GM18870 (cell line): ENCODE results near the gene TGM5.
"Not testable (repeated sequence)": the region's sequence is repeated elsewhere in the genome, so short reads cannot be mapped to it uniquely, and the experiment has no call there.

ENCODE experiments used
- ATAC-seq: cut with Tn5 transposase; IDR thresholded peaks from one replicate; pipeline ENCODE4 v1.9.1; 2021; ENCODE audit warnings: moderate library complexity; ENCODE audit not compliant: unreplicated experiment

TGM5 gene

DNA sequence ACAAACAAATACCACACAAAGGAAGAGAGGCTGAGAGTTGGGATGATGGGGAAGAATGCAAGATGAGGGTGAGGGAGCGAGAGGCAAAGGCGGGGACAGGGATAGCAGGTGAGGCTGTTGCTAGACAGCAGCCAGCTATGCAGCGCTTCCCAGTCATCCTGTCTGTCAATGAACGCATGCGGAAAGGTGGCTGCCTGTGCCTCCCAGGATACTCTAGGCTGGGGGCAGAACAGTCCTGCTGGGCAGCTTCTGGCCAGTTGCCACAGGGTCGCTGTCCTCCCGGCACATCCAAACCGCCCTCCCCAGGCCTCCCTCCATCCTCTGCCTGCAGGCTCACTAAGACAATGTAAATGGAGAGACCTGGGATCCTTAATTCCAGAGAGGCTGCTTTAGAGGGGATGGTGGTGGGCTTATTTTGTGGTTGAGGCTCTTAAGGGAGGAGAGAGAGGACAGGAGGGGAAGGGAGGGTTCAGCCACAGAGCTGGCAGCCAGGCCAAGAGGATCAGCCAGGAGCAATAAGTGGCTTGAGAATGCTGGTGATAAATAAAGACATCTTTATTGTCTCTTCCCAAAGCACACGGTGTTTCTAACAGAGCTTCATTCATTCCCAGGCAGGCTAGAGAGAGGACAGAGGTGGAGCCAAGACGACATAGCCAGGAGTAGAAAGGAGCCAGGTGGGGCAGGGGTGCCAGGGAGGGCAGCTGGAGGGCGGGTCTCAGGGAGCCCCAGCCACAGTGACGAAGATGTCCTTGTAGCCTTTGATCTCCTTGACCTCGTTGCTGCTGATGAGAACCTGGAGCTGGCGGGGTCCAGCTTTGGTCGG is 9.2 kb upstream of the TGM5 start:
- no peak for ATAC-seq

DNA sequence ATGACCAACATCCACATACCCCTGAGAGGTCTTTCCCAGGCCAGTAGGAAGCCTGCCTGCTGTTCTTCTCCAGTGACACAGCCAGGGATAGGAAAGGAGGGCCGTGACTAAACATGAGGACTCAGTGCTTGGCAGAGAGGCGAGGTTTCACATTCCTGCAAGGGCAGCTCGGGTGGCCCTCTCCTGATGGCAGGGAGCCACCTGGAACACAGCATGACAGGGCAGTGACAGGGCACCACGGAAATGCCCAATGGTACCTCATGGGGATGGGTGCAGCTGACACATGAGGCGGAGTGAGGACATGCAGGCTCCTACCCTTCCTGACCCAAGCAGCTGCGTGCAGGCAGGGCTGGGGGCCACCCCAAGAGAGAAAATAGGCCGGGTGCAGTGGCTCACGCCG is 7.4 kb upstream of the TGM5 start:
- no peak for ATAC-seq

DNA sequence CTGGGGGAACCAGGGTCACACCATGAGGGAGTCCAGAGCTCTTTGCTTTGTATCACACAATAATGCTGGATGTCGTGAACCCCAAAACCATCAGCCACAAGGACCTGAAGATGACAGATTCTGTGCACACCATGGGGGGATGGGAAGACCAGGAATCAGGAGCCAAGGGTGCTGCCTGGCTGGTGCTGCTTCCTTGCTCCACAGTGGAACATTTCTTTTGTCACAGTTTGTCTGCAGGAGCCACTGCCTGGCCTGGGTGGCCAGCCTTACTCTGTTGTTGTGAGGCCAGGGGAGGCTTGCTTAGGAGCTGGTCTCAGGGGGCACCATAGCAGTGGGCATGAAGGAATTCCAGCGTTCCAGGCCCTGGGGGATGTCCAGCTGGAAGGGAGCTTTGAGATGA is 6.5 kb upstream of the TGM5 start:
- no peak for ATAC-seq

DNA sequence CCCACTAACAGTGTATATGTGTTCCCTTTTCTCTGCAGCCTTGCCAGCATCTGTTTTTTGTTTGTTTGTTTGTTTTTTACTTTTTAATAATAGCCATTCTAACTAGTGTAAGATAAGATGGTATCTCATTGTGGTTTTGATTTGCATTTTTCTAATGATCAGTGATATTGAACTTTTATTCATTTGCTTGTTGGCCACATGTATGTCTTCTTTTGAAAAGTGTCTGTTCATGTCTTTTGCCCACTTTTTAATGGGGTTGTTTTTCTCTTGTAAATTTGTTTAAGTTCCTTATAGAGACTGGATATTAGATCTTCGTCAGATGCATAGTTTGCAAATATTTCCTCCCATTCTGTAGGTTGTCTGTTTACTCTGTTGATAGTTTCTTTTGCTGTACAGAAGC is 5.2 kb upstream of the TGM5 start:
- ATAC-seq, result not testable (repeated sequence)

DNA sequence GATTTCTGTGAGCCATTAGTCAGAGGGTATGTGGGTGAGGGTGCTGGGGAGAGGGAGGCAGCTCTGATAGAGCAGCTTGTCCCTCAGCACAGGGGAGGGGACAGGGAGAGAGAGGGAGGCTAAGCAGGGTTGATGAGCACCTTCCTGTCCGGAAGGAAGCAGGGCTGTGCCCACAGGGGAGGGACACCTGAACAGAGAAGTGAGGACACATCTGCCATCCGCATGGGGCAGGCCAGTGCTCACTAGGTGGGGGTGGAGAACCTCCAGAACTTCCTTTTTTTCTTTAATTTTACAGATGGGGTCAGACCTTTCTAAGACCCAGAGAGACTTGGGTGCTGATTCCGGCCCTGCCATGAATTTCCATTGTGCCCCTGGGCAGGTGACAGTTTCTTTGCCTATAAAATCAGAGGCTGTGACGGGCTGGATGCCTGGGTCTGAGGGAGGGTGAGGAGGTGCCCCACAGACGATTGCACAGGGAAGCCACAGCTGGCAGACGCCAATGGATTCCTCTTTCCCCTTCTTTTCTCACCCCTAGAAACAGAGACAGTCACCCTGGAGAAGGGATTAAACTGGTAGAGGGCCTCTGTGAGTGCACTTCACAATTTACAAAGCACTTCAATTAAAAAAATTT is 4.1 kb upstream of the TGM5 start:
- no peak for ATAC-seq

DNA sequence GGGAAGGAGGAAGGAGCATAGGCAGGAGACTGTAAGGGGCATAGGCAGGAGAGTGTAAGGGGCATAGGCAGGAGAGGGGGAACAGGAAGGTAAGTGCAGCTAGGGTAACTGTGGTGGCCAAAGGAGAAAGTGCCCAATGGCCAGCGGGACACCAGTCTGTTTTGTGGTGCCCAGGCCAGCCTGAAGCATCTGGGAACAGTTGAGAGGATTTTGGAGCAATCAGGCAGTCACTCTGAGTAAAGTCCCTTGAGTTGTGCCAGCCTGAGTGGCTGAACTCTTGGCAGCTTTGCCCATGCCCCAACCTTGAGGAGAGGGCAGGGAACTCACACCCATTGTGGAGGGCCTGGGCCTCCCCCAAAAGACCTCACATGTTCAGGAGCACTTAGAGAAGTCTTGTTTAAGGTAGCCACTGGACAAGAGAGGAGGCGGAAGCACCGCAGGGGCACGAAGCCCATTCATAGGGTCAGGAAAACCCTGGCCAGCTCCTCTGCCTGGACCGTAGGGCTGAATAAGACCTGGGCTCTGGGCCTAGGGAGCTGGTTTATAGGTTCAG is 3.5 kb upstream of the TGM5 start:
- no peak for ATAC-seq

DNA sequence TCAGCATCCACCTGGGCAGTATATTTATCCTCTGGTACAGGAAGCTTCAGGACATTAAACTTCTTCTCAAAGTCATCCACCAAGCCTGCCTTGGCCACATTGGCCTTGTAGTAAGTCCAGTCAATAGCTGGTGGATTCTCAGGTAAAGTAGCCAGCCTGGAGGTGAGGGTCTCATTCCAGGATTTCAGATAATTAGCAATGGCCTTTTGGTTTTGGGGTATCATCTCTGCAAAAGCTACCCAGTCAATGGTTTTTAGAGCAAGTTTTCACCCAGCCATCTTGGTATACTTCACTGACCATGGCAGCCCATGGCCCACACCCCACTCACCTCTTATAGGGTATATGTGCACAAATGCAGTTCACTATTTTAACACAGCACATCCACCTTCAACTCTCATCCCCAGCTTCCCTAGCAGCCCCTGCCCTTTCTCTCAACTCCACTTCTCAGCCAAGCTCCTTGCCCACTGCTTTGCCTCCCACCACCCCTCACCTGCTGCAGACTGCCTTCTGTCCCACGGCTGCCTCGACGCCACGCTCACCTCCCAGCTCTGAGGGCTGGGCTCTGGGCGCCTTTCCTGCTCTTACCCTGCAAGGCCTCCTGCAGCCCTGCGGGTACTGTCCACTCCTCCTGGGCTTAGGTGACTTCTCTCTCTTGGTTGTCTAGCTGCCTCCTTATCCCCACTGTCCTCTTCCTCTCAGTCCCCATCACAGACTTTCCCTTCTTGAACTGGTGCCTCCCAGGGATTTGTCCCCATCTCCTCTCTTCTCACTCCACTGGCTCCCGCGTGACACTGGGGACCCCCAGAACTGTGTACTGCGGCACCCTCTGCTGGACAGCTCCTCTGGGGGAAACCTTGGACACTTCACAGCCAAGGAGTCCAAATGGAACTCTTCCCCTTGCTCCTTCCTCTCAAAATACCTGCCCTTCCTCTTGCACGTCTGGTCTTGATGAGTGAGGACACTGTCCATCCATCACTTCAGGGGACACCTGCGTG is 1.7 kb upstream of the TGM5 start:
- no peak for ATAC-seq

DNA sequence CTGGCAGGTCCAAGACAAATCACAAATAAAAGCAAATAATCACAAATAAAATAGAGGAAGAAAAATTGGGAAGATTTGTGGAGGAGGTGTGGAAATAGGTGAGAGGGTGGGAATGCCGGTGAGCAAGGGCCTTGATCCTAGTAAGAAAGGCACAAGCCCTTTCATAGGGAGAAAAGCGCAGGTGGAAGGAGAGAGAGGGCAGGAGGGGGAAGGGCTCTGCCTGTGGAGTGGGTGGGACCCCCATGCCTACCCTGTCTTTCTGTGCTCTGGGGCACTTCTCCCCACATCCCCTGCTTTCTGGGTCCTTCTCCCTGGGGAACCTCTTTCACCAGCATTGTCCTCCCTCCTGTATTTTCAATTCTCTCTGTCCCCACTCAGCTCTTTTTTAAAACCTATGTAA is 711 bp upstream of the TGM5 start:
- ATAC-seq, result no peak

DNA sequence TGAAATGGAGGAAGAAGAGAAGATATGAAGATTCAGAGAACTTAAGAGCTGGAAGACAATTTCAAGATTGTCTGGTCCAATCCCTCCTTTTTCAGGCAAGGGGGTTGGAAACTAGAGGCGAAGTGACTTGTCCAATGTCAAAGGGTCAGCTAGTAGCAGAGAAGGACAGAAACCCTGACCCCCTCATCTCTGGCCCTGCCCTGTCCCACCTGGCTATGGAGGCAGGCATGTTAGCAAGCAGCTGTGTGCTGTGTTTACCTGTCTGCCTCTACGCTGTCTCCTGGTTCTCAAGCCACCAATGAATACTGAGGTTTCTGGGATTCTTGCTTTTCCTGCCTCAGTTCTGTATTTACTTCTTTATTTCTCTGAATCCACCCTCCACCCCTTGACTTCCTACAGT is 342 bp downstream of the TGM5 start:
- ATAC-seq, result no peak

DNA sequence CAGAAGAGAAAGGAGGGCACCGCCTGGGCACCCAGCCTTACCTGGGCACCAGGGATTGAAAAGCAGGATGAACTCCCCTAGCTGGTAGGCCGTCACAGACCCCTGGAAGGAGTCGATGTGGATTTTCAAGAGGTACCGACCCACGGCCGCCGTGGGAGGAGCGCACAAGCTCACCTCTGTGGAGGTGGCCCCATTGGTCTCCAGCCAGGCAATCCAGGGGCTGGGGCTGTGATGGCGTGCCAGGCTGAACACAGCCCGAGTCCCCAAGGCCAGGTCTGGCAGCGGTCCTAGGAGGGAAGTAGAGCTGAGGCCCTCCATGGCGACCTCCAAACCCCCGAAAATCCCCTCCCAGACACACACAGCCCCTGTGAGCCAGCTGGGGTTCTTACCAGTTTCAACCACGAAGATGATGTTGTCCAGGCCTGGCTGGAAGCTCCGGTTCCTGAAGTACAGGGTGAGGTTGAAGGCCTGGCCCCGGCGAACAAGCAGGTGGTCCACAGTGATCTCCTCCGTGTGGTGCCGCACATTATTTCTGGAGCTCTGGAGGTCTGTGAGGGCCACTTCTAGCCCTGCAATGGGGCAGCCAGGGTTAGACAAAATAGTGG is 6.6 kb downstream of the TGM5 start:
- no peak for ATAC-seq

DNA sequence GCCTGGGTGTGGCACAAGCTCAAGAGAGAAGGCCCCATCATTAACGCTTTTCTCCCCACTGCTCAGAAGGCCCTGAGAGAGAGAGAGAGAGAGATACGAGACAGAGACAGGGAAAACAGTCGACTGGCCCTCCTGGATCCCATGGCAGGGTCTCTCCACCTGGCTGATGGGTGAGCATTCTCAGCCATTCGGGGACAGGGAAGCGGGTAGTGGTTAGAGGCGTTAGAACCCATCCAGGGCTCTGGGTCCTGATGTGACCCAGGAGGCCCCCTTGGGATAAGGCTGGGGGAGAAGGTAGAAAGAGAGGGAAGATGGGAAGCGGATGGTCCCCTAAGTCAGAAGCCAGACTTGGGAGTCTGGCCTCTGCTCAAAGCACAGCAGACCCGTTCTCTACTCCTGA is 7.9 kb downstream of the TGM5 start:
- no peak for ATAC-seq

DNA sequence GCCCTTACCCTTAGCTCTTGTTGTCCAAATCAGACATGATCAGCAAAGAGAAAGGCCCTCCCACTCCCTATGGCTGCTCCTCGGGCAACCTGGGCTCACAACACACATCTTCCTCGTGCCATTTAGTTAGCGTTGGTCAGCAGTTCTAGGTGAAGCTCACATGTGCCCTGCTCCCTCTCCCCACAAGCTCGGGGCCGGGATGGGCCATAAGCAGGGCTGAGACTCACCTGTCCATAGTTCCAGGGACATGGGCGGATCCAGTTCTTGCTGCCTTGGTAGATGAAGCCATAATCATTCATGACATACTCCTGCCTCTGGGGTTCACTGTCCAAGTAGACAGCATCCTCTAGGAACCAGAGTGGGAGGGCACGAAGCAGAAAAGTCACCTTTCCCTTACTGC is 10.4 kb downstream of the TGM5 start:
- ATAC-seq, result no peak

DNA sequence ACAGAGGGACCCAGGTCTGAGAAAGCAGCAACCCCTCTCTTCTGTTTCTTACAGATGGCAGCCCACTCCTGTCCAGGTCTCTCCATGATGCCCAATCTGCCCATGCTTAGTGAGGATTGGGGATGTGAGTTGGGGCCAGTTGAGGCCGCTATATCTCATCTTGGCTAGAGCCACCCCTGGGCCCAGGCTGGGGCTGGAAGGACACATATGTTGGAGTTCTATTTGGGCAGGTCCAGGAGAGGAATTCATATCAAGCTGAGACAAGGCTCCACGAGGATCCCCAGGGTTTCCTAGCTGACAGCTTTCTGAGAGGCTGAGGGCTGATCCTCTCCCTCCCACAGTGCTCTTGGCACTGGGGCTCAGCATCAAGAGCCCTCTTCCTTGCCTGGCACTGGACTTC is 11.4 kb downstream of the TGM5 start:
- ATAC-seq, result no peak

DNA sequence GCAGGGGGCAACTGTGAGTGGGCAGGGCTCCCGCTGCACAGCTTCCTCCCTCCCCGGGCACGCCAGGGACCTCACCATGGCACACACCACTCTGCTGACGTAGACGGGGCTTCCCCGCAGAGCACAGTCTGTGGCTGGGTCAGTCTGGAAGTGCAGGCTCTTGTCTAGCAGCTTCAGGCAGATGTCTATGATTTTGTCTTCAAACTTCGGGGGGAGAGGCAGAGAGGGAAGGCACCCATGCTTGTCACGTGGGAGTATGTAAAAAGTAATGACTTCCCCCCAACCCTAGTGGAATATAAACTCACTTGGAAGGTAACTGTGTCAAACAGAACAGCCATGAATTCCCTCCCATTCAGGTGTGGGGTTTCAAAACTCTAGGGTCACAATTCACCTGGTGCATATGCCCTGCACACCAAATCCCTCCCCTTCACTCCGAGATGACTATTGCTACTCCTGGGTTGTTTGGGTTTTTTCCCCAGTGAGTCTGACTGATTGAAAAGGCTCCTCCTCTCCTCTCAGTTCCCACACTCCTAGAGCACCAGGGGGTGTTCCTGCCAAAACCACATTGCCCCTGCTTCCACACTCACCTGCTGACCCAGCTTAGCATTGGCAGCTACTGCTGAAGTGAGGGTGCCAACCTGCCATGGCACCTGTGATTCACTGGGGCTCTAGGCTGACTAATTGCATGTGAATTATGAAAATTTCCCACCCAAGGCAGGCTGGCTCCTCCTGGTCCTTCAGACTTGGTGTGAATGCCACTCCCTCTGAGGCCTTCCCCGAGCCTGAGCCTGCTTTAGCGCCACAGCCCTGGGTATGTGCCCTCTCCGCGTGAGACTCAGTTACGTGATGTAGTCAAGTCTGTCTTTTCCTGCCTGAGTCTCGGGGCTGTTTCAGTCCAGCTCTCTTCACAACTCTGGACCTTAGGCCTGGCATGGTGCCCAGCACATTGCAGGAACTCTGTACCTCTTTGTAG is 13.0 kb downstream of the TGM5 start:
- ATAC-seq, result peak; percentile 39

DNA sequence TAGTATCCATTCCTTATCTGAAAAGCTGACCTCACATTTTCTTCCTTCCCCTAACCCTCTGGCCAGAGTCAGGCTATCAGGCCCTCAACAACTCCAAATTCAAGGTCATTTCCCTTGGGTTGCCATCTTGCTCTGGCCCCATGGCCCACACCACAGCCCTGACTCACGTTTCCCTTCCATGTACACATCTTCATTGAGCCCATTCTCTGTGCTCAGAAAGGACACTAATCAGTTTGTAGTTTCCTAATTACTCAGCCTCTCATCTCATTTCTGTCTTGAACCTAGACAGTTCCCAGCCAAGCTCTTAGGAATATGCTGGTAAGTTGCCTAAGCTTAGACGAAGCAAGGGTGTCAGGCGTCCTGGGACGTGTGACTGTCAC is 14.9 kb downstream of the TGM5 start:
- ATAC-seq, result no peak

DNA sequence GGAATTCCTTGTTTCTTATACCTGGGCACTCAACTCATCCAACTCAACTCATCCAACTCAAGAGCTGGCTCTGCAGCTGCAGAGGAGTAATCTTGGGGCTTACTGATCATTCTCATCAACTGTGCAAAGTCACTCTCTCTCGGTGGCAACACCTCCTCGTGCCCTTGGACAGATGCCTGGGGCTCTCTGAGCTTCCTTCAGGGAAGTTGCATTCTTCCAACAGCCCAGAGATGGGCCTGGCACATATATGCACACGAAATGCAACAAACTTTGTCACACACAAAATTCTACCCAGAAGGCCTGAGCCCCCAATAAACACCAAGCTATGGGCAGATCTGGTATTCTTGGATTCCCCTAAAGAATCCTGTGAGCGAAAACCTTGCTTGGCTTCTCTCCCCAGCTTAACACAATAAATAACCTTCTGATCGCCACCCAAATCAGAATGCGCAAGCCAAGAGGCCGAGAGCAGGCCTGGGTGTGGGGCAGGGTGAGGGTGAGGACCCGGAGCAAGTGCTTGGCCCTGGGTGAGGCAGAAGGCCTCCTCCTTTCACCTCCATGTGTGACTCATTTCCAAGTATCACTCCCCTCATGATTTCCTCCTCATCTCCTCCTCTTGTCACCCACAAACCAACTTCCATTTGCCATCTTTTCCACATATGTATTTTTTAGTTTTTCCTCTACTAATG is 15.4 kb downstream of the TGM5 start:
- ATAC-seq, result no peak

DNA sequence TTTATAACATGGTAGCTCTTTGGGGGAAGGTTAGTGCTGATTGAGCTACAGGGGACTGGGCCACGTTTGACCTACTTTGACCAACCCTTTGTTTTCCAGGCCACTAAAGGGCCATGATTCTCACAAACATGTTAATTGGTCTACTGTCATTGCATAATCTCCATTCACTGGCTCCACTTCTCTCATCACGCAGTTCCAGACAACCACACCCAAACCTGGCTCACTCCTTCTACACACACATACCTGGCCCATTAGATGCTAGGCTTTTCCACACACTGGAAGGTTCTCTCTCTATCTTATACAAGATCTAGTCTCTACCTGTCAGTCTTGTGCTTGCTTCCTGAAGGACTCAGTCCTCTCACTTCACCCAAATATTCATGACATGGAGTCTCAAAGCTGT is 15.9 kb downstream of the TGM5 start:
- no peak for ATAC-seq

DNA sequence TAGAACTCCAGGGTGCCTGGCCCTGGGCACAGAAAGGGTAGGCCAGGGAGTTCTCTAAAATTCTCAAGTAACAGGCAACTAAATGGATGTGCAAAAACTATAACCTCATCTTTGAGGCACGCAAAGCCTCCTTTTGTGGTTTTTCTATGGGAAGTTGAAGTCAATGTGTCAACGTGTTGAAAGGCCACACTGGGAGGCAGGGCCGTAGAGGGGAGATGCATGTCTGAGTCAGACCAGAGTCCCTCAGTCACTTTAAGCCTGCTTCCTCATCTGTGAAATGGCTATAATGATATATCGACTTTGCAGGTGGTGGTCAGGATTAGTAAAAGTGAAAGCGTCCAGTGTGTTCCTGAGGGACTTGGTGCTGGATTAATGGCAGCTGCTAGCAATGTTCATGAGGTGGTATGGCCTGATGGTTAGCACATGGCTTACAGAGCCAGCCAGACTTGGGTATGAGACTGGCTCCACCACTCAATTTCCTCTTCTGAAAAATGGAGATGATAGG is 17.0 kb downstream of the TGM5 start:
- ATAC-seq, result peak; percentile 52

DNA sequence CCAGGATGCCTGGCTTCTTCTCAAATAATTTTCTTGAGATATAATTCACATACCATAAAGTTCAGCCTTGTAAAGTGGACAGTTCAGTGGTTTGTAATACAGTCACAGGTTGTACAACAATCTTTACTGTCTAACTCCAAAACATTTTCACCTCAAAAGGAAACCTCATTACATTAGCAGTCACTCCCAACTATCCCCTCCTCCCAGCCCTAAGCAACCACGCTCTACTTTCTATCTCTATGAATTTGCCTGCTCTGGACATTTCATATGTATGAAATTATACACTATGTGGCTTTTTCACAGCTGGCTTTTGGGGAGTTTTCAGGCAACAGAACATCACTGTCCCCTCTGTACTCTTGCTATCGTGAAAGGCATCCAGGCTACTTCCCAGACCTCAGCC is 17.5 kb downstream of the TGM5 start:
- no peak for ATAC-seq
